SU-DHL-6 (cell line): ENCODE measurements around the gene GART.

Experiments used
- EZH2phosphoT487 ChIP-seq: fragments of 200-600 bp; sonication (generic), shearing (Covaris generic); conservative IDR thresholded peaks from 2 replicates; pipeline ENCODE4 v1.6.1; 2018; ENCODE audit warnings: mild to moderate bottlenecking, antibody characterized with exemption, low read length, moderate library complexity, mixed read lengths
- TF ChIP-seq, protein P1 (sequence below): fragments of 200-600 bp; sonication (generic); IDR thresholded peaks from one replicate; pipeline ENCODE4 v1.5.1; 2017; ENCODE audit warnings: antibody characterized with exemption, mild to moderate bottlenecking, low read length, moderate library complexity; ENCODE audit not compliant: insufficient read depth, poor library complexity, severe bottlenecking

DNA sequence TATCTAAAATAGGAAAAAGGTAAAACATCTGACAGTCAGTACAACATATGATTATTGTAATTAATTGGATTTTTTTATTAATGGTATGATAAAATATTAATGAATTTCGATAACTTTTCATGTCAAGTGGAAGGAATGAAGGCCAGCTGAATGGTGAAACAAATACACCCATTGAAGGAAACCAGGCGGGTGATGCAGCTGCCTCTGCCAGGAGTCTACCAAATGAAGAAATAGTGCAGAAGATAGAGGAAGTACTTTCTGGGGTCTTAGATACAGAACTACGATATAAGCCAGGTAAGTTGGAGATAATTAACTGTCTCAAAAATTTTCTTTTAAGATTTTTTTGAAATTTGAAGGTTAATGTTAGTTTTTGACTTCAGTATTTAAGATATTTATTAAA, 4.2 kb upstream of the GART start:
- TF ChIP-seq, protein P1, sequence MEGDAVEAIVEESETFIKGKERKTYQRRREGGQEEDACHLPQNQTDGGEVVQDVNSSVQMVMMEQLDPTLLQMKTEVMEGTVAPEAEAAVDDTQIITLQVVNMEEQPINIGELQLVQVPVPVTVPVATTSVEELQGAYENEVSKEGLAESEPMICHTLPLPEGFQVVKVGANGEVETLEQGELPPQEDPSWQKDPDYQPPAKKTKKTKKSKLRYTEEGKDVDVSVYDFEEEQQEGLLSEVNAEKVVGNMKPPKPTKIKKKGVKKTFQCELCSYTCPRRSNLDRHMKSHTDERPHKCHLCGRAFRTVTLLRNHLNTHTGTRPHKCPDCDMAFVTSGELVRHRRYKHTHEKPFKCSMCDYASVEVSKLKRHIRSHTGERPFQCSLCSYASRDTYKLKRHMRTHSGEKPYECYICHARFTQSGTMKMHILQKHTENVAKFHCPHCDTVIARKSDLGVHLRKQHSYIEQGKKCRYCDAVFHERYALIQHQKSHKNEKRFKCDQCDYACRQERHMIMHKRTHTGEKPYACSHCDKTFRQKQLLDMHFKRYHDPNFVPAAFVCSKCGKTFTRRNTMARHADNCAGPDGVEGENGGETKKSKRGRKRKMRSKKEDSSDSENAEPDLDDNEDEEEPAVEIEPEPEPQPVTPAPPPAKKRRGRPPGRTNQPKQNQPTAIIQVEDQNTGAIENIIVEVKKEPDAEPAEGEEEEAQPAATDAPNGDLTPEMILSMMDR = no peak
- no peak for TF ChIP-seq EZH2phosphoT487
